Activated CD4-positive, CD25-positive, alpha-beta regulatory T cell (primary cell): ENCODE measurements around the gene NIPSNAP2.
"Not testable (repeated sequence)": the region's sequence is repeated elsewhere in the genome, so short reads cannot be mapped to it uniquely, and the experiment has no call there.

Source experiments
- DNase-seq, 4 experiments: peaks; one replicate each; lab custom pipeline; 2025; lab: John Stamatoyannopoulos, UW

NIPSNAP2 gene

GRCh38 chr7:55964261-55965099 lies at the start of gene NIPSNAP2:
NIPSNAP2 (plus strand) TSS chr7:55964585; CDS start chr7:55964610, 25 bp downstream.
- peak; percentile 14 to 48 (median 45) for DNase-seq

GRCh38 chr7:55917771-55918170 lies 46.6 kb upstream of the NIPSNAP2 start:
- no peak for DNase-seq

- DNase-seq, result no peak
Measured at GRCh38 chr7:55928006-55928767, 36.2 kb upstream of the NIPSNAP2 start.

GRCh38 chr7:55931421-55932151 lies 32.8 kb upstream of the NIPSNAP2 start:
- DNase-seq, result no peak

GRCh38 chr7:55939514-55940123 lies 24.8 kb upstream of the NIPSNAP2 start:
- no peak for DNase-seq

GRCh38 chr7:55946545-55946944 lies 17.8 kb upstream of the NIPSNAP2 start:
- no peak for DNase-seq

GRCh38 chr7:55951637-55952351 lies 12.6 kb upstream of the NIPSNAP2 start, which contains the start of gene MRPS17:
MRPS17 (plus strand) TSS chr7:55951877; CDS start chr7:55953196, 1,319 bp downstream.
- DNase-seq, result peak; percentile 83 to 89 (median 86)

- not testable (repeated sequence) for DNase-seq
Measured at GRCh38 chr7:55952352-55952671, 12.1 kb upstream of the NIPSNAP2 start.

- no peak for DNase-seq
Measured at GRCh38 chr7:55953707-55954475, 10.5 kb upstream of the NIPSNAP2 start.

- DNase-seq, result no peak
Measured at GRCh38 chr7:55957190-55957589, 7.2 kb upstream of the NIPSNAP2 start.

GRCh38 chr7:55962014-55962413 lies 2.4 kb upstream of the NIPSNAP2 start:
- DNase-seq, result no peak

- no peak for DNase-seq
Measured at GRCh38 chr7:55963584-55964168, 709 bp upstream of the NIPSNAP2 start.

GRCh38 chr7:55965100-55965470 lies 700 bp downstream of the NIPSNAP2 start:
- DNase-seq, result no peak

- DNase-seq, result no peak
Measured at GRCh38 chr7:55965805-55966421, 1.5 kb downstream of the NIPSNAP2 start.

- no peak for DNase-seq
Measured at GRCh38 chr7:55966851-55967250, 2.5 kb downstream of the NIPSNAP2 start.

- DNase-seq, result no peak
Measured at GRCh38 chr7:55969391-55969790, 5.0 kb downstream of the NIPSNAP2 start.

- no peak for DNase-seq
Measured at GRCh38 chr7:55970561-55970960, 6.2 kb downstream of the NIPSNAP2 start.

GRCh38 chr7:55970978-55971377 lies 6.6 kb downstream of the NIPSNAP2 start:
- no peak for DNase-seq

- DNase-seq, result no peak
Measured at GRCh38 chr7:55973747-55974250, 9.4 kb downstream of the NIPSNAP2 start.
